ENCODE data around the gene TBL1Y. TPM values are rescaled to one million over a fixed set of nuclear protein-coding genes. Genes with fewer than 3 reads are reported as not detected.

The TBL1Y gene
- total and polyA plus RNA-seq, 8 donors = 0.08 to 1.3 (median 0.35) TPM; not detected in 4

GRCh38 chrY:7099742-7100141 is 189.2 kb downstream of the TBL1Y start:
- H3K4me1 ChIP-seq = no peaks in the 10 kb centered on the region

GRCh38 chrY:7102680-7103079 is 192.2 kb downstream of the TBL1Y start:
- Histone ChIP-seq H3K27ac (no peak overlapping the region), H3K4me1 (no peaks in the 10 kb centered on the region), H3K36me3 (no peaks in the 10 kb centered on the region), H3K27me3 (no peaks in the 10 kb centered on the region), H3K9me3 (no peaks in the 10 kb centered on the region), H3K4me3 (no peak overlapping the region)
- intact Hi-C loops (cut with DNase I; ENCODE audit: low total_unique reads) = no loop called here
- 85 to 100% (median 88%) methylated on average over 1 of the region's 1 CpG; no CpG with 5 or more reads in 2 of the 5 donors for WGBS, 5 donors
- DNase-seq = no peak
- TF ChIP-seq EP300 (IDR thresholded peaks at IDR 0.05) (no peak), POLR2AphosphoS5 (IDR thresholded peaks at IDR 0.05) (no peak), POLR2A (IDR thresholded peaks at IDR 0.05) (no peak)
- TF ChIP-seq, protein P1, sequence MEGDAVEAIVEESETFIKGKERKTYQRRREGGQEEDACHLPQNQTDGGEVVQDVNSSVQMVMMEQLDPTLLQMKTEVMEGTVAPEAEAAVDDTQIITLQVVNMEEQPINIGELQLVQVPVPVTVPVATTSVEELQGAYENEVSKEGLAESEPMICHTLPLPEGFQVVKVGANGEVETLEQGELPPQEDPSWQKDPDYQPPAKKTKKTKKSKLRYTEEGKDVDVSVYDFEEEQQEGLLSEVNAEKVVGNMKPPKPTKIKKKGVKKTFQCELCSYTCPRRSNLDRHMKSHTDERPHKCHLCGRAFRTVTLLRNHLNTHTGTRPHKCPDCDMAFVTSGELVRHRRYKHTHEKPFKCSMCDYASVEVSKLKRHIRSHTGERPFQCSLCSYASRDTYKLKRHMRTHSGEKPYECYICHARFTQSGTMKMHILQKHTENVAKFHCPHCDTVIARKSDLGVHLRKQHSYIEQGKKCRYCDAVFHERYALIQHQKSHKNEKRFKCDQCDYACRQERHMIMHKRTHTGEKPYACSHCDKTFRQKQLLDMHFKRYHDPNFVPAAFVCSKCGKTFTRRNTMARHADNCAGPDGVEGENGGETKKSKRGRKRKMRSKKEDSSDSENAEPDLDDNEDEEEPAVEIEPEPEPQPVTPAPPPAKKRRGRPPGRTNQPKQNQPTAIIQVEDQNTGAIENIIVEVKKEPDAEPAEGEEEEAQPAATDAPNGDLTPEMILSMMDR (IDR thresholded peaks at IDR 0.05) = no peak

More at GRCh38 chrY:7099742-7100141, 189.2 kb downstream of the TBL1Y start:
- Histone ChIP-seq H3K4me3 (no peak overlapping the region), H3K36me3 (no peaks in the 10 kb centered on the region), H3K27ac (no peak overlapping the region), H3K9me3 (no peaks in the 10 kb centered on the region), H3K27me3 (no peaks in the 10 kb centered on the region)
- no peak for TF ChIP-seq POLR2AphosphoS5 (IDR thresholded peaks at IDR 0.05)
- no peak for TF ChIP-seq EP300 (IDR thresholded peaks at IDR 0.05)
- TF ChIP-seq POLR2A (IDR thresholded peaks at IDR 0.05) = no peak
- TF ChIP-seq, protein P1 (IDR thresholded peaks at IDR 0.05) = no peak
- DNase-seq = no peak
- intact Hi-C loops (cut with DNase I; ENCODE audit: low total_unique reads) = no loop called here
- WGBS, 5 donors = 79 to 88% (median 83%) methylated on average over 3 of the region's 3 CpGs; no CpG with 5 or more reads in 2 of the 5 donors

GRCh38 chrY:7107179-7107578 is 196.7 kb downstream of the TBL1Y start:
- intact Hi-C loops (cut with DNase I; ENCODE audit: low total_unique reads) = no loop called here
- TF ChIP-seq EP300 (IDR thresholded peaks at IDR 0.05) (no peak), POLR2A (IDR thresholded peaks at IDR 0.05) (no peak), POLR2AphosphoS5 (IDR thresholded peaks at IDR 0.05) (no peak)
- TF ChIP-seq, protein P1 (IDR thresholded peaks at IDR 0.05) = no peak

DNA sequence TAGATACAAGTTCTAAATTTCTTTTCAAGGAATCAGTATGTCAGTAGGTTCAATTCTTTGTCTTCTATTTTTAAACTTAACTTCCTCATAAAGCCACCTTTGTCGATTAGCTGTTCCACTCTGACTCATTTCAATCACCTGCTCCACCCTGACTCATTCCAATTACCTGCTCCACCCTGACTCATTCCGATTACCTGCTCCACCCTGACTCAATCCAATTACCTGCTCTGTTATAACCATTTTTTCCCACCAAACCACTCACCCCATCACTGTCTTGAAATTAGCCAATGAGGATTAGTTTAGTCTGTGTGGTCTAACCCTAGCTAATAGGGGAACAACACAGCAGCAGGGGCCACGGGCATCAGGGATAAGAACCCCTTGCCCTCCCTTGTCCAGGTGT is 199.6 kb downstream of the TBL1Y start:
- Histone ChIP-seq H3K9me3 (no peaks in the 10 kb centered on the region), H3K27me3 (no peaks in the 10 kb centered on the region), H3K4me3 (no peak overlapping the region), H3K36me3 (no peaks in the 10 kb centered on the region), H3K27ac (no peak overlapping the region), H3K4me1 (no peaks in the 10 kb centered on the region)
- intact Hi-C loops (cut with DNase I; ENCODE audit: low total_unique reads) = no loop called here
- DNase-seq = no peak
- TF ChIP-seq POLR2A (IDR thresholded peaks at IDR 0.05) (no peak), EP300 (IDR thresholded peaks at IDR 0.05) (no peak), POLR2AphosphoS5 (IDR thresholded peaks at IDR 0.05) (no peak)
- TF ChIP-seq, protein P1 (IDR thresholded peaks at IDR 0.05) = no peak
- 46 to 75% (median 51%) methylated on average over 2 to 3 of the region's 3 CpGs; no CpG with 5 or more reads in 2 of the 5 donors for WGBS, 5 donors

More at GRCh38 chrY:7107179-7107578, 196.7 kb downstream of the TBL1Y start:
- Histone ChIP-seq H3K27me3 (no peaks in the 10 kb centered on the region), H3K4me3 (no peak overlapping the region), H3K27ac (no peak overlapping the region), H3K36me3 (no peaks in the 10 kb centered on the region), H3K4me1 (no peaks in the 10 kb centered on the region), H3K9me3 (no peaks in the 10 kb centered on the region)
- 84 to 95% (median 86%) methylated on average over 6 of the region's 6 CpGs; no CpG with 5 or more reads in 2 of the 5 donors for WGBS, 5 donors
- DNase-seq = no peak

All from stomach (tissue), 9 donors.